ENCODE measurements around the gene MKI67.

Gene MKI67

DNA sequence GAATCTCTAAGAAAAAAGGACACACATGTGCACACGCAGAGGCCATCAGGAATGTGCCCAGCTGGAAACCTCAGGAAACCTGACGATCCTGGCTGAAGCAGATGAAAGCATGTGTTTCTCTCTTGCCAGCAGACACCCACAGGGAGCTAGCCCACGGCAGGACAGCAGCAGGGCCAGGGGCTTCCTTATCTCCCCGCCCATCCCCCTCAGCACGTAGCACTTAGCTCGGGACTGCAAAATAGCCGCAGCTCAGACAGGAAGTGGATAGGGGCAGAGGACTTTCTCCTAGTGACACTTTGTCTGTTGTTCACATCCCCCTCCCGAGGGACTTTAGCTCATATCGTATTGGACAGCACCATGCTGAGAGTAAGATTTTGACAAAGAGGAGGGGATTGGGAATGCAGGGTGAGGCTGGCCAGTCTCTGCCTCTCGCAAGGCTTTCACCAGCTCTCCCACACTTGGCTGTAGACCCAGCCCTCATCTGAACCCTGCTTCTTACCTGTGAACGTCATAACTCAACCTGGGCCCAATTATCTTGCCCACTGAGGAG lies 63.8 kb downstream of the MKI67 start:
- no peak for TF ChIP-seq CTCF (conservative IDR thresholded peaks at IDR 0.05)
- H3K27ac ChIP-seq: no peak overlapping the region

DNA sequence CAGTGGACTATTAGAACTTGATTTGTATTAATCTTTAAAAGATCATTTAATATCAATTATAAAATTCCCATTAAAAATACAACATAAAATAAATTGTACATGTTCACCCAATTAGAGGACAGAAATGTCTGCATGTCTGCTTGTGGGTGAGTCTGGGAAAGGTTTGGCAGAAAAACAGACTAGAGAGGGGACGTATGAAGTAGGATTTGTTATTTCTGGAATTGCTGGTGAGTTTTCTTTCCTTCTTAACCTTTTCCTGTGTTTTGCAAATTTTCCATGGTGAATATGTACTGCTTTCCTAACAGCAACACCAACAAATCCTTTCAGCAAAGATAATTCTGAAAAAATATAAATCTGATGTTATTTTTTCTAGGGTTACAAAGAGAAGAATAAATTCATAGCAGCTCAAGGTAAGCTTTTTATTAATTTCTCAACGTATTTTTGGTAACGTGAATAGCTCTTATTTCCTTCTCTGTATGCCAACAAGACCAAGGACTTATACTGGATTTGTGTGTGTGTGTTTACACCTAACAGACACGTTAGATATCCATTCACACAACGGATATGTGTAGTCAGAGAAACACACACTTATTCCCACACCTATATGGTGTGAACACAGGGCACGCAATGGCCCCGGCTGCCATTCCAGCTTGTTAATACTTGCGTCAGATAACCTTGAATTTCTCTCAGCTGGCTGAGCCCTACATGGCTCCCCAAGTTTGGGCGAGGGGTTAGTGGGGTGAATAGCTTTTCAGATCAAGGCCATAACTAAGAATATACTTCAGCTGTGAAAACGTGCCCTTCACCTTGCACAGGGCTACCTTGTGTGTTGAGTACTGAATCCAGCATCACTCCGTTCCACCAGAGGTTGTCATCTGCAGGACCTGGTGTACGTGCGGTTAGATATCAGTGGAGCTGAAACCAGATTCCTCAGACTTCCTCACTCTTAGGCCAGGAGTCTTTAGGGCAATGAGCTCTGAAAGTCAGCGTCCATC lies 64.6 kb downstream of the MKI67 start:
- no peak overlapping the region for H3K27ac ChIP-seq
- TF ChIP-seq CTCF (conservative IDR thresholded peaks at IDR 0.05): no peak

DNA sequence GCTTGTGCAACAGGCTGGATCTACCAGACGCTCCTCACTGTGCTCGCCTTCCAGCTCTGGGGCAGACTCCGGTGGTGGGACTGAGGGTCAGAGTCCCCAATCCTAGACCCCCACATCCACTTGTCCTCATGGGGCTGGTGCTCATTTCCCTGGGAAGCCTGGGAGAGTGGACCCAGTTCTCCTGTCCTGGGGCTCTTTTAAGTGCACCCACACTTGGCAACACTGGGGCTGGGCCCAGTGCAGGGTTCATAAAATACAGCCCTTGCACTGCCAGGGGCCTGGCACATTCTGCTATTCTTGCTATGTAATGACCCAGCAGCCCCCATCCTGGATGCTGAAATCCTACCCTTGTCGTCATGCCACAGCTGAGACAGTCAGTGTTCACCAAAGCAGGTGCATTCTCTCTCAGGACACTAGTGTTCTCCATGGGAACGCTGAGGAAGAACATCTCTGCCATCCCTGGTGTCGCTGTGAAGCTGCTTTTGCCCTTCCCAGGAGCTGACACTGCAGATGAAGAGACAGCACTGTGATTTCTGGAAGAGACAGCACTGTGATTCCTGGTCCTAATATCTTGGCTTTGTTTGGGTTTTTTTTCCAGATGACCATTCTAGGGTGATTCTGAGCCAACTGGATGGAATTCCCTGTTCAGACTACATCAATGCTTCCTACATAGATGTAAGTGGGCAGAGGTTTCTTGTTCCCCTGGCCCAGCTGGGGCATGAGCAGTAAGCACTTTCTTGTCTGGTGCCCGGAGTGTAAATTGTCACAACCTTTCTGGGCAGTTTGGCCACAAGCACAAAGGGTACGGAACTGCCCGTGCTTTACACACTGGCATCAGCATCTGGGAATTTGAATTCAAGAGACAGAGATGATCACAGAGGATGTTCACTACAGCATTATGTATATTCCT lies 65.6 kb downstream of the MKI67 start:
- no peak for TF ChIP-seq CTCF (conservative IDR thresholded peaks at IDR 0.05)
- no peak overlapping the region for H3K27ac ChIP-seq

GRCh38 chr10:128059982-128060293 lies 66.3 kb downstream of the MKI67 start:
- no peak overlapping the region for H3K27ac ChIP-seq
- no peak for TF ChIP-seq CTCF (conservative IDR thresholded peaks at IDR 0.05)

GRCh38 chr10:128059266-128059981 lies 66.8 kb downstream of the MKI67 start:
- TF ChIP-seq CTCF (conservative IDR thresholded peaks at IDR 0.05): no peak
- no peak overlapping the region for H3K27ac ChIP-seq

GRCh38 chr10:128058750-128059134 lies 67.5 kb downstream of the MKI67 start:
- H3K27ac ChIP-seq: no peak overlapping the region
- TF ChIP-seq CTCF (conservative IDR thresholded peaks at IDR 0.05): no peak

Data from VCaP (cell line).